OCI-LY1 (cell line): ENCODE data around the gene TMEM200A.

Source experiments
- H2AFZ ChIP-seq: fragments of 200-600 bp; sonication (generic), shearing (Covaris generic); 2 replicates; pipeline ENCODE4 v1.6.0; 2014; ENCODE audit warnings: antibody characterized with exemption, mild to moderate bottlenecking, low read length
- H3F3A ChIP-seq: fragments of 200-600 bp; sonication (generic), shearing (Covaris generic); 2 replicates; pipeline ENCODE4 v1.6.0; 2014; ENCODE audit warnings: mild to moderate bottlenecking, antibody characterized with exemption, low read length, moderate library complexity; ENCODE audit not compliant: insufficient read depth
- H3K27ac ChIP-seq: fragments of 200-600 bp; sonication (generic); 2 replicates; pipeline ENCODE4 v1.5.1; 2014; ENCODE audit warnings: low read length, mixed run types, mild to moderate bottlenecking, low read depth; ENCODE audit not compliant: poor library complexity, severe bottlenecking
- H3K27me3 ChIP-seq: fragments of 200-600 bp; sonication (generic); 2 replicates; pipeline ENCODE4 v1.6.0; 2014; ENCODE audit warnings: antibody characterized with exemption, mild to moderate bottlenecking, low read length, moderate library complexity; ENCODE audit not compliant: insufficient read depth
- H3K36me3 ChIP-seq: fragments of 200-600 bp; sonication (generic); 2 replicates; pipeline ENCODE4 v1.6.1; 2014; ENCODE audit warnings: mild to moderate bottlenecking, antibody characterized with exemption, low read length, moderate library complexity, mixed read lengths; ENCODE audit not compliant: insufficient read depth
- H3K4me1 ChIP-seq: fragments of 200-600 bp; sonication (generic); 2 replicates; pipeline ENCODE4 v1.5.1; 2014; ENCODE audit warnings: mild to moderate bottlenecking, low read length, moderate library complexity; ENCODE audit not compliant: insufficient read depth, severe bottlenecking
- H3K4me2 ChIP-seq: fragments of 200-600 bp; sonication (generic), shearing (Covaris generic); 2 replicates; pipeline ENCODE4 v1.6.1; 2014; ENCODE audit warnings: low read length
- H3K4me3 ChIP-seq: fragments of 200-600 bp; sonication (generic); 2 replicates; pipeline ENCODE4 v1.5.1; 2014; ENCODE audit warnings: low read length, low read depth, mild to moderate bottlenecking, mixed read lengths; ENCODE audit not compliant: poor library complexity, severe bottlenecking
- H3K79me2 ChIP-seq: fragments of 200-600 bp; shearing (Covaris generic); 2 replicates; pipeline ENCODE4 v1.6.1; 2016; ENCODE audit warnings: mixed run types, low read length, mixed read lengths; ENCODE audit not compliant: insufficient read depth
- H3K9ac ChIP-seq: fragments of 200-600 bp; sonication (generic), shearing (Covaris generic); 2 replicates; pipeline ENCODE4 v1.6.1; 2014; ENCODE audit warnings: mild to moderate bottlenecking, low read length, mixed read lengths
- H3K9me2 ChIP-seq: fragments of 200-600 bp; sonication (generic), shearing (Covaris generic); 2 replicates; pipeline ENCODE4 v1.6.1; 2014; ENCODE audit warnings: low read depth, mild to moderate bottlenecking, low read length, mixed read lengths
- H3K9me3 ChIP-seq: fragments of 200-600 bp; shearing (Covaris generic); 2 replicates; pipeline ENCODE4 v1.6.1; 2014; ENCODE audit warnings: low read length, mixed read lengths
- H4K20me1 ChIP-seq: fragments of 200-600 bp; sonication (generic), shearing (Covaris generic); 2 replicates; pipeline ENCODE4 v1.6.0; 2016; ENCODE audit warnings: mild to moderate bottlenecking, low read length; ENCODE audit not compliant: insufficient read depth
- EZH2 ChIP-seq: fragments of 200-600 bp; sonication (generic), shearing (Covaris generic); IDR thresholded peaks from 2 replicates; pipeline ENCODE4 v1.8.0; 2017; ENCODE audit warnings: borderline replicate concordance, mixed run types, mild to moderate bottlenecking, antibody characterized with exemption, low read length, moderate library complexity, mixed read lengths
- TF ChIP-seq, protein P1 (sequence below): fragments of 200-600 bp; sonication (generic), shearing (Covaris generic); IDR thresholded peaks from 2 replicates; pipeline ENCODE4 v1.5.1; 2017; ENCODE audit warnings: mild to moderate bottlenecking, antibody characterized with exemption, low read length, moderate library complexity, mixed read lengths

TMEM200A gene

DNA sequence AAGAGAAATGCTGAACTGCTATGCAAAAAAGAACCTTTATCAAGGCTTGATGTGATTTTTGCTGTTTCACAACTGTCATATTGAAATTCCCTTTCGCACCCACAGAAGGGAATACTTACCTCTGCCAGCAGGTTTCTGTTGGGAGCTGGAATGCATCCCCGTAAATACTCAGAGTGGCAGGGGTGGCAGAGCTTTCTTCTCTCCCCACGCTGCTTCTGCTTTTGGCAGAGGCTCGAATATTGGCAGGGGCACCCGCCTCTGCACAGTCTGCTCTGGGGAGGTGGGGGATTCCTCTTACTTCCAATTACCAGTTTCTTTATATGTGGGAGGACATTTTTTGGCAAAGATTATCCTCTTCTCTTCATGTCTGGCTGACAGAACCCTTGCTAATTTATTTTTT, 28.4 kb downstream of the TMEM200A start:
- H3K9me2 ChIP-seq: no peaks in the 10 kb centered on the region
- no peaks in the 10 kb centered on the region for H3F3A ChIP-seq
- TF ChIP-seq, protein P1, sequence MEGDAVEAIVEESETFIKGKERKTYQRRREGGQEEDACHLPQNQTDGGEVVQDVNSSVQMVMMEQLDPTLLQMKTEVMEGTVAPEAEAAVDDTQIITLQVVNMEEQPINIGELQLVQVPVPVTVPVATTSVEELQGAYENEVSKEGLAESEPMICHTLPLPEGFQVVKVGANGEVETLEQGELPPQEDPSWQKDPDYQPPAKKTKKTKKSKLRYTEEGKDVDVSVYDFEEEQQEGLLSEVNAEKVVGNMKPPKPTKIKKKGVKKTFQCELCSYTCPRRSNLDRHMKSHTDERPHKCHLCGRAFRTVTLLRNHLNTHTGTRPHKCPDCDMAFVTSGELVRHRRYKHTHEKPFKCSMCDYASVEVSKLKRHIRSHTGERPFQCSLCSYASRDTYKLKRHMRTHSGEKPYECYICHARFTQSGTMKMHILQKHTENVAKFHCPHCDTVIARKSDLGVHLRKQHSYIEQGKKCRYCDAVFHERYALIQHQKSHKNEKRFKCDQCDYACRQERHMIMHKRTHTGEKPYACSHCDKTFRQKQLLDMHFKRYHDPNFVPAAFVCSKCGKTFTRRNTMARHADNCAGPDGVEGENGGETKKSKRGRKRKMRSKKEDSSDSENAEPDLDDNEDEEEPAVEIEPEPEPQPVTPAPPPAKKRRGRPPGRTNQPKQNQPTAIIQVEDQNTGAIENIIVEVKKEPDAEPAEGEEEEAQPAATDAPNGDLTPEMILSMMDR: no peak
- no peak for TF ChIP-seq EZH2
- no peaks in the 10 kb centered on the region for H3K27me3 ChIP-seq
- H3K36me3 ChIP-seq: no peaks in the 10 kb centered on the region
- no peaks in the 10 kb centered on the region for H4K20me1 ChIP-seq
- H3K4me3 ChIP-seq: no peak overlapping the region
- H2AFZ ChIP-seq: no peak overlapping the region
- no peaks in the 10 kb centered on the region for H3K79me2 ChIP-seq
- H3K9me3 ChIP-seq: no peaks in the 10 kb centered on the region
- no peaks in the 10 kb centered on the region for H3K4me1 ChIP-seq
- H3K4me2 ChIP-seq: no peak overlapping the region
- no peak overlapping the region for H3K27ac ChIP-seq
- H3K9ac ChIP-seq: no peak overlapping the region

DNA sequence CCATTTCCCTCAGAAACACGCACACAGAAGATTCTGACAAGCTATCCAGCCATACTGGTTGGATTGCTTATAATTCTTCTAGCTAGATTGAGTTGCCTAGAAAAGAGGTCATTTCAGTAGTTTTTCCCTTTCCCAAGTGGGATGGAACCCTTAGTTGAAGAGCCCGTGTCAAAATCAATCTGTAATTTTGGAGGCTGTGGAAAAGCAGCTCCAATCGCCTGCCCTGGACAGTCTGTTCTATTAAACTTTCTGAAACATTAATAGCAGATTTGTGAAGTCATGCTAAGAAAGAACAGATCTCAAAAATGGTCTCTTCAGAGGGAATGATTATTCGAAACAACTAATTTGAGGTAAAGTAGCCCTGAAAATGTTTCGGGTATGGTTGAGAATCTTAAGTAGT, 29.3 kb downstream of the TMEM200A start:
- Histone ChIP-seq H3K27me3 (no peaks in the 10 kb centered on the region), H4K20me1 (no peaks in the 10 kb centered on the region), H3K4me1 (no peaks in the 10 kb centered on the region), H3K79me2 (no peaks in the 10 kb centered on the region), H2AFZ (no peak overlapping the region), H3K4me2 (no peak overlapping the region), H3K9ac (no peak overlapping the region), H3K9me2 (no peaks in the 10 kb centered on the region), H3K36me3 (no peaks in the 10 kb centered on the region), H3K27ac (no peak overlapping the region), H3F3A (no peaks in the 10 kb centered on the region), H3K9me3 (no peaks in the 10 kb centered on the region), H3K4me3 (no peak overlapping the region)
- TF ChIP-seq EZH2: no peak
- TF ChIP-seq, protein P1: no peak

DNA sequence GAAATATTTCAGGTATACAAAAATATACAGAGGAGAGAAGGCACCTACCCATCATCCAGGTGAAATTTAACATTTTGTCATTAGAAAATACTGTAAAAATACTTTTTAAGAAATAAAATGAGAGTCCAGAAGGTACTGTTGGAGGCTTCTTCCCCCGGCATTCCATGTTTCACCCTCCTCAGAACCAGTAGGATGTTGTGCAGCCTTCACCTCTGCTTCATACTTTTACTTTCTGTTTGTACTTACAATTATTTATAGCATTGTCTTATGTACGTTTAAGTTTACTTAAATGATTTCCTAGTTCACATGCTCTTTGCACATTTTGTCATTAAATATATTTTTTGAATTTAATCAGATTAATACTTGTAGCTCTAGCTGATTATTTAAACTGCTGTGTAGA, 30.9 kb downstream of the TMEM200A start:
- Histone ChIP-seq H3K4me1 (no peaks in the 10 kb centered on the region), H3F3A (no peaks in the 10 kb centered on the region), H3K4me3 (no peak overlapping the region), H4K20me1 (no peaks in the 10 kb centered on the region), H3K9ac (no peak overlapping the region), H3K9me3 (no peaks in the 10 kb centered on the region), H3K79me2 (no peaks in the 10 kb centered on the region), H3K27me3 (no peaks in the 10 kb centered on the region), H2AFZ (no peak overlapping the region), H3K4me2 (no peak overlapping the region), H3K36me3 (no peaks in the 10 kb centered on the region), H3K27ac (no peak overlapping the region), H3K9me2 (no peaks in the 10 kb centered on the region)
- TF ChIP-seq, protein P1: no peak
- TF ChIP-seq EZH2: no peak
